ENCODE measurements around the gene CAPN8.

CAPN8 gene

DNA sequence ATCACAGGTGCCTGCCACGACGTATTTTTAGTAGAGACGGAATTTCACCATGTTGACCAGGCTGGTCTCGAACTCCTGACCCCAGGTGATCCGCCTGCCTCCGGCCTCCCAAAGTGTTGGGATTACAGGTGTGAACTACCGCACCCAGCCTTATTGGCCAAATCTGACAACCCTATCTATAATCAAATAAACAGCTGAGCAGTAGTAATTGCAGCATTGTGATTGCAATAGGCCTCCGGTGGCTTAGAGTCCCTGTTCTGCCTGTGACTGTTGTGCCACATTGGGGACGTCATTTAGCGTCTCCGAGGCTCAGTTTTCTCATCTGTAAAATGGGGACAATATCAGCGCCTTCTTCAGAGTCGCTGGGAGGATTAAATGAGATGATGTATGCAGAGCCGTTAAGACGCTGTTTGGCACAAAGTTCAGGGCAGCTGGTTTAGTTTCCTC lies 46.3 kb upstream of the CAPN8 start:
- no peak for DNase-seq (ENCODE audit: low read depth)
- TF ChIP-seq CTCF (IDR thresholded peaks at IDR 0.05; ENCODE audit: low read length, missing control alignments): no peak
- peak overlapping the region; percentile 26 for H3K4me3 ChIP-seq (replicated peaks; ENCODE audit: low read depth, low read length)

DNA sequence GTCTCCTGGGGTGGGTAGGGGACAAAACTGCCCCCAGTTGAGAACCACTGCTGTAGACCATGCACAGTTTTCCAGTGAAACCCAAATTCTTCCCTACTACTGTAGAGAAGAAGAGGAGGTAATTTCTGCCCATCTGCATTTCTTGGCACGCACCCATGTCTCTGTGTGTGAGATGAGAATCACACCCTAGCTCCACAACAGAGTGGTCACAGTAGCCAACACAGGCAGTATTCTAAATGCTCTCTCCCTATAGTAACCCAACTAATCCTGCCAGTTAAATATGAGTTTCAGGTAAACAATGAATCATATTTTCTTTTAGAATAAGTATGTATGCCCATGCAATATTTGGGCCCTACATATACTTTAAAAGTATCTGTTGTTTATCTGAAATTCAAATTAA lies 45.7 kb upstream of the CAPN8 start:
- DNase-seq (ENCODE audit: low read depth): peak; percentile 37
- no peak overlapping the region for H3K4me3 ChIP-seq (replicated peaks; ENCODE audit: low read depth, low read length)
- TF ChIP-seq CTCF (IDR thresholded peaks at IDR 0.05; ENCODE audit: low read length, missing control alignments): no peak

DNA sequence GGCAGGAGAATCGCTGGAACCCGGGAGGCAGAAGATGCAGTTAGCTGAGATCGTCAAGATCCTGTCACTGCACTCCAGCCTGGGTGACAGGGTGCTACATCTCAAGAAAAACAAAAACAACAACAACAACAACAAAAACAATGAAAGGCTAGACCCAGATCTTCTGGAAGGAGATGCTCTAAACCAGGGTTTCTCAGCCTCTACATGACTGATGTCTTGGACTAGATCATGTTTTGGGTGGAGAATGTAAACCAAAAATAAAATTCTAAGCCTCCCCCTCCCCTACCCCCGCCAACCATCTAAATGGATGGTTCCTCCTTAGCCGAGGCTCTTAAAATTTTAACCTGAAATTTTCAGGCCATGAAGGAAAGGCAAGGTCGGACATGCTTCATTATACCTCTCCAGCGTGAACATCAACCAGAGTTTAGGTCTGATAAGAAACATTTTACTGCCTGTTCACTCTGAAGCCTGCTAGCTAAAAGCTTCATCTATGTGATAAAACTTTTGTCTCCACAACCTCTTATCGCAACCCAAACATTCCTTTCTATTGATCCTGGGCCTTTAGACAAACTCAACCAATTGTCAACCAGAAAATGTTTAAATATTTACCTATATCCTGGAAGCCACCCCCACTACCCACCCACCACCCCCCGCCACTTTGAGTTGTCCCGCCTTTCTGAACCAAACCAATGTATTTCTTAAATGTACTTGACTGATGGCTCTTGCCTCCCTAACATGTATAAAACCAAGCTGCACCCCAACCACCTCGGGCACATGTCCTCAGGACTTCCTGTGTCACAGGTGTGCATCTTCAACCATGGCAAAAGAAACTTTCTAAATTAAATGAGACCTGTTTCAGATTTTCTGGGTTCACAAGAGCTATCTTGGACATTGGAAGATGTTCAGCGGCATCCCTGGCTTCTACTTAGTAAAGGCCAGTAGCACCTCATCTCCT lies 45.0 kb upstream of the CAPN8 start:
- no peak for DNase-seq (ENCODE audit: low read depth)
- no peak overlapping the region for H3K4me3 ChIP-seq (replicated peaks; ENCODE audit: low read depth, low read length)
- no peak for TF ChIP-seq CTCF (IDR thresholded peaks at IDR 0.05; ENCODE audit: low read length, missing control alignments)

- H3K4me3 ChIP-seq (replicated peaks; ENCODE audit: low read depth, low read length): no peak overlapping the region
- TF ChIP-seq CTCF (IDR thresholded peaks at IDR 0.05; ENCODE audit: low read length, missing control alignments): peak; percentile 56
- DNase-seq (ENCODE audit: low read depth): peak; percentile 51
These were observed 44.1 kb upstream of the CAPN8 start for GRCh38 chr1:223709598-223709997.

DNA sequence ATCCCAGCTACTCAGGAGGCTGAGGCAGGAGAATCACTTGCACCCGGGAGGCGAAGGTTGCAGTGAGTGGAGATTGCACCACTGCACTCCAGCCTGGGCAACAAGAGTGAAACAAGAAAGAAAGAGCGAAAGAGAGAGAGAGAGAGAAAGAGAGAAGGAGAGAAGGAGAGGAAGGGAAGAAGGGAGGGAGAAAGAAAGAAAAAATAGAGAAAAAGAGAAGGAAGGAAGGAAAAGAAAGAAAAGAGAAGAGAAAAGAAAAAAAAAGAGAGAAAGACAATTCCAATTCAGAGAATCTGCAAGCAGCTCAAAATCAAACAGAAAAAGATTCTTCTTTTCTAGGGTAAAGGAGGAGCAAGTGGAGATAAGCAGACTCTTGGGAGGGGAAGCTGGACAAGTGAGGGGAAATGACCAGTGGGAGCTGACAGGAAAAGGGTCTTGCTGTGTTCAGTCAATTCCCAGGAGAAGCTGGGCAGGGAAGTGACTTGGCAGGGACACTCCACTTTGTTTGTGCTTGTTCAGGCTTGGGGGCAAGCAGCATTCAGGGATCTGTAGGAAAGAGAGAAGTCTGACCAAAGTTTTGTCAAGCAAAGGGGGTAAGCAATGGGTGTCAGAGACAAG lies 43.3 kb upstream of the CAPN8 start:
- TF ChIP-seq CTCF (IDR thresholded peaks at IDR 0.05; ENCODE audit: low read length, missing control alignments): no peak
- no peak for DNase-seq (ENCODE audit: low read depth)
- no peak overlapping the region for H3K4me3 ChIP-seq (replicated peaks; ENCODE audit: low read depth, low read length)

- H3K4me3 ChIP-seq (replicated peaks; ENCODE audit: low read depth, low read length): no peak overlapping the region
- DNase-seq (ENCODE audit: low read depth): no peak
- peak; percentile 24 for TF ChIP-seq CTCF (IDR thresholded peaks at IDR 0.05; ENCODE audit: low read length, missing control alignments)
These were observed 42.5 kb upstream of the CAPN8 start for GRCh38 chr1:223708001-223708359.
